AG04450 (cell line): Measurements from ENCODE around the gene TSHZ2. TPM values are rescaled to one million over a fixed set of nuclear protein-coding genes. Genes with fewer than 3 reads are reported as not detected.

Experiments used
- CTCF ChIA-PET: fragments of 300-600, 350-600 bp; formaldehyde crosslinking; extraction: SDS; loops from one replicate; lab custom pipeline; 2022; ENCODE audit warnings: antibody characterized with exemption, inconsistent platforms; lab: Charles Lee
- POLR2A ChIA-PET: fragments of 350-600 bp; formaldehyde crosslinking; extraction: SDS; loops from one replicate; lab custom pipeline; 2021; ENCODE audit warnings: antibody characterized with exemption, inconsistent platforms; lab: Yijun Ruan, JAX
- DNase-seq: peaks from one replicate; pipeline ENCODE4 v3.0.0-alpha.2; 2011; ENCODE audit warnings: low read depth, low spot score
- H3K27ac ChIP-seq: one replicate; pipeline ENCODE4 v1.5.1; 2012; ENCODE audit warnings: low read depth, low read length, control low read depth
- H3K27me3 ChIP-seq: one replicate; pipeline ENCODE4 v1.6.0; 2012; ENCODE audit warnings: low read length; ENCODE audit not compliant: control insufficient read depth, insufficient read depth
- H3K4me3 ChIP-seq: 2 replicates; pipeline ENCODE4 v1.5.1; 2011; ENCODE audit warnings: mild to moderate bottlenecking, low read depth, low read length, control low read depth
- H3K9me3 ChIP-seq: 2 replicates; pipeline ENCODE4 v1.5.1; 2012; ENCODE audit warnings: low read length; ENCODE audit not compliant: control insufficient read depth, insufficient read depth
- polyA plus RNA-seq: library from polyadenylated mRNA; depleted of rRNA; stranded (reverse); fragments of >200 nt; gene quantifications from 2 replicates; pipeline ENCODE4 v1.2.3, GENCODE V29; 2011
- TF ChIP-seq, protein P1 (sequence below): IDR thresholded peaks from 2 replicates; pipeline ENCODE4 v1.5.1; 2011; ENCODE audit warnings: low read depth, low read length, control low read depth, inconsistent platforms

Gene TSHZ2
- polyA plus RNA-seq, 1 experiment: not detected

DNA sequence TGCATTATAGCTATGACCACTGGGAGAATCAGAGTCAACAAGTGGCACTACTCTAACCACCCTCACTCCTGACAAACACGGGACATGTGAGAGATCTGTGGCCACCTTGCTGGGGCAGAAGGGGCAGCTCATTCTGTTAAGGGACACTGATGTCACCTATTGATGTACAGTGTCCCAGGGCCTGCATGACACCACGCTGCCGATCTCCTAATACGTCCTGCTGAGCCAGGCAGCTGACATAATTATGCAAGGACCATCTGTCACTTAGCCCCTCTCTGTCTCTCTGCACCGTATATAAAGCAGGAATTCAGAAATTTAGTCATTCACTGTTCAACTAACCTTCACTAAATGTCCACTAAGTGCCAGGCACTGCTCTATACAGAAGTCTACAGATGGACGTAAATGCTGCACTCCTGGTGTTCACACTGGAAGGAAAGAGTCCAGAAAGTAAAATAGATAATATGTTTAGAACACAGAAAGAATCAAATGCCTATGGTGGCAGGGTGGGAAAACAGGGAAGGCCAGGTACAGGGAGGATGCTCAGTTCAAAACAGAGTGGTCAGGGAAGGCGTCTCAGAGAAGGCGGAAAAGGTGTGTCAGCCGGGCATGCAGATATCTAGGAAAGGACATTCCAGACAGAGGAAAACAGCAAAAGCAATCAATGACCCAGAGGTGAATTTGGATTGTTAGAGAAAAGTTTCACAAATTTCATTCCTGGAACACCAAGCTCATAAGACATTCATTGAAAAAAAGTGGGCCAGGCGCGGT lies 447.7 kb downstream of the TSHZ2 start:
- Histone ChIP-seq H3K27ac (no peak overlapping the region), H3K9me3 (no peaks in the 10 kb centered on the region), H3K4me3 (no peak overlapping the region), H3K27me3 (no peaks in the 10 kb centered on the region)
- ChIA-PET CTCF (no interaction called here), POLR2A (no interaction called here)
- TF ChIP-seq, protein P1, sequence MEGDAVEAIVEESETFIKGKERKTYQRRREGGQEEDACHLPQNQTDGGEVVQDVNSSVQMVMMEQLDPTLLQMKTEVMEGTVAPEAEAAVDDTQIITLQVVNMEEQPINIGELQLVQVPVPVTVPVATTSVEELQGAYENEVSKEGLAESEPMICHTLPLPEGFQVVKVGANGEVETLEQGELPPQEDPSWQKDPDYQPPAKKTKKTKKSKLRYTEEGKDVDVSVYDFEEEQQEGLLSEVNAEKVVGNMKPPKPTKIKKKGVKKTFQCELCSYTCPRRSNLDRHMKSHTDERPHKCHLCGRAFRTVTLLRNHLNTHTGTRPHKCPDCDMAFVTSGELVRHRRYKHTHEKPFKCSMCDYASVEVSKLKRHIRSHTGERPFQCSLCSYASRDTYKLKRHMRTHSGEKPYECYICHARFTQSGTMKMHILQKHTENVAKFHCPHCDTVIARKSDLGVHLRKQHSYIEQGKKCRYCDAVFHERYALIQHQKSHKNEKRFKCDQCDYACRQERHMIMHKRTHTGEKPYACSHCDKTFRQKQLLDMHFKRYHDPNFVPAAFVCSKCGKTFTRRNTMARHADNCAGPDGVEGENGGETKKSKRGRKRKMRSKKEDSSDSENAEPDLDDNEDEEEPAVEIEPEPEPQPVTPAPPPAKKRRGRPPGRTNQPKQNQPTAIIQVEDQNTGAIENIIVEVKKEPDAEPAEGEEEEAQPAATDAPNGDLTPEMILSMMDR: no peak
- no peak for DNase-seq

DNA sequence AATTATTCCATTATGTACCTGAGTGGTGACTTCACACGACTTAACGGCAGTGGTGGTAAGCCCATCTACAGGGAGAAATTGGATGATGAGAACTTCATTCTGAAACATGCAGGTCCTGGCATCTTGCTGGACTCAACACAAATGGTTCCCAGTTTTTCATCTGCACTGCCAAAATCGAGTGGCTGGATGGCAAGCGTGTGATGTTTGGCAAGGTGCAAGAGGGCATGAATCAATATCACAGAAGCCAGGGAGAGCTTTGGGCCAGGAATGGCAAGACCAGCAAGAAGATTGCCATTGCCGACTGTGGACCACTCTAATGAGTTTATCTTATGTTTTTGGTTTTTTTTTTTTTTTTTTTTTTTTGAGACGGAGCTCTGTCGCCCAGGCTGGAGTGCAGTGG lies 449.2 kb downstream of the TSHZ2 start:
- ChIA-PET CTCF (no interaction called here), POLR2A (no interaction called here)
- H3K27ac ChIP-seq: no peak overlapping the region
- H3K4me3 ChIP-seq: no peak overlapping the region
- TF ChIP-seq, protein P1: no peak
- H3K27me3 ChIP-seq: no peaks in the 10 kb centered on the region
- DNase-seq: no peak
- H3K9me3 ChIP-seq: no peaks in the 10 kb centered on the region

DNA sequence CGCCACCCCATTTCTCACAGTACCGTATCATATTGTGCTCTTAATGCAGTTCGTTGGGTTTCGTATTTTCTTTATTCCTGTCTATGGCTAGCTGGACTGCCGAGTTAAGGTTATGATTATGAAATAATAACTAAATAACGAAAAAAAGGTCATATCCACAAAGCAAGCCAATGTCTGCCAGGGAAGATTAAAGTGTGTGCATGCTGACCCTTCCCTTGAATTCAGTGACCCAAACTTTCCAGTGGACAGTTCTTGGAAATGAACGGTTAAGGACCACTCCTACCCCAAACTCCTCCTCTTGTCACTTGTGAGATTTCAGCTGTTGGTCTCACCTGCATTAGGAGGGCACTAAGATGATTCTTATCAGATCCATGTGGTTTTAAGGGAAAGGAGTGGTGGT lies 449.9 kb downstream of the TSHZ2 start:
- H3K4me3 ChIP-seq: no peak overlapping the region
- no peak for DNase-seq
- TF ChIP-seq, protein P1: no peak
- ChIA-PET POLR2A (no interaction called here), CTCF (no interaction called here)
- H3K27ac ChIP-seq: no peak overlapping the region
- no peaks in the 10 kb centered on the region for H3K27me3 ChIP-seq
- no peaks in the 10 kb centered on the region for H3K9me3 ChIP-seq

DNA sequence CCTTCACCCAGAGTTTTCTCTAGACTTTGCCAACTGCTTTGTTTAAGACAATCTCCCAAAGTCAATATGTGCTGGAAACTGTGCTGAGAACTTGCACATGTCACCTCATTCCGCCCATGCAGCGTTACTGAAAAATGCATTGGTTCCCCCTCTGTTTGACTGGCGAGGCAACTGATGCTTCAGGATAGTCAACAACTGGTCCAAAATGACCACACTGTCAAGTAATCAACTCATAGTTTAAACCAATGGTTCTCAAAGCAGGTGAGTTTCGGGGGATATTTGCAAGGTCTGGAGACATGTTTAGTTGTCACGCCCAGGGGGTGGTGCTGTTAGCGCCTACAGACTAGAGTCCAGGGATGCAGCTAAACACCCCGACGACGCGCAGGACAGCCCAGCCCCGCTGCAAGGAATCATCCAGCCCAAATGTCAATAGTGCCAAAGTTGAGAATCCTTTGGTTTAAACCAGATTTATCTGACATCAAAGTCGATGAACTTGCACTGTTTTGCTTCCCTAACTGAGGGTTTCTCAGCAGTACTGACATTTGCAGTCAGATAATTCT lies 451.5 kb downstream of the TSHZ2 start:
- Histone ChIP-seq H3K27me3 (no peaks in the 10 kb centered on the region), H3K4me3 (no peak overlapping the region), H3K27ac (no peak overlapping the region), H3K9me3 (no peaks in the 10 kb centered on the region)
- CTCF ChIA-PET: no interaction called here
- TF ChIP-seq, protein P1: no peak
- POLR2A ChIA-PET: no interaction called here
- DNase-seq: no peak

- H3K9me3 ChIP-seq: no peaks in the 10 kb centered on the region
- POLR2A ChIA-PET: no interaction called here
- CTCF ChIA-PET: no interaction called here
- no peak for DNase-seq
- no peak overlapping the region for H3K27ac ChIP-seq
- no peak overlapping the region for H3K4me3 ChIP-seq
- TF ChIP-seq, protein P1: no peak
- no peaks in the 10 kb centered on the region for H3K27me3 ChIP-seq
Observed at GRCh38 chr20:53425481-53425880, 453.3 kb downstream of the TSHZ2 start.
